ENCODE measurements around the gene ESRRG.

- TF ChIP-seq POLR2A (IDR thresholded peaks at IDR 0.05; ENCODE audit: low read length) (no peak), GATA1 (IDR thresholded peaks at IDR 0.05; ENCODE audit: low read depth, low read length) (no peak)
Observed at GRCh38 chr1:216617081-216617875, 106.0 kb downstream of the ESRRG start.
